HUDEP-2 (cell line): ENCODE results near the gene MPND.

Source experiments
- DNase-seq, 76 experiments: peaks; one replicate each; lab custom pipeline; 2025; ENCODE audit not compliant: unreplicated experiment in 76 of 76; lab: John Stamatoyannopoulos, UW

Gene MPND

DNA sequence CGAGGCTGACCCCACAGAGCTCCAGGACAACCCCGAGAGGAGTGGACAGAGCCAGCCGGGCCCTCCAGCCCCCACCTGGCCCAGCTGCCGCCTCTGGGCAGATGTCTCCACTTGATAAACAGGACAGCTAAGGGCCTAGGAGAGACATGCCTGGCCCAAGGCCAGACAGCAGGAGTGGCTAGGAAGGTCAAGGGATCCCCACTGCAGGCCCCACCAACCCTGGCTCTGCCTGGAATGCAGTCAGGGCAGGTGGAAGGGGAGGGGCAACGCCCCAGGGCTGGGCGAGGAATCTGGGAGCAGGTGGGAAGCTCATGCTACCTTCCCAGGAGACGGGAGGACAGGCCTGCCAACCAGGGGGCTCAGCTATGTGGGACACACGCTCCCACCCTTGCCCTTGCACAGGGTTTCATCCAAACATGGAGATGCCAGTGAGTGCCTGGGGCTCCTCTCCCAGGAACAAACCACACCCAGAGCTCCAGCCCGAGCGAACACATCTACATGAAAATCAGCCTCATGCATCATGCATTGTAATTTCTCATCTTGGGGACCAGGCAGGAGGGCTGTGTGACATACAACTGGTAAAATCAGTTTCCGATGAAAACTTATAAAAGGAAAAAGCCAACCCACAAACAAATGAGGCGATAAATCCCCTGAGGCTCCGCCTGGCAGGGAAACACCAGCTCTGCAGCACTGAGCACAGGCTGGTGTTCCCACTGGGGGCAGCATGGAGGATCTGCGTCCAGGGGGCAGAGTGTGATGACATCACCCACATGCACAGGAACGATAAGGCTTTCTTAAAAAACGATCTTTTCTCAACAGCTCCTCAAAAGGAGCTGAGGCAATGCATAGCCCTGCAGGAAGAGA is 32.0 kb downstream of the MPND start:
- peak in 75 of 76 experiments; percentile 67 to 99 (median 92) for DNase-seq

DNA sequence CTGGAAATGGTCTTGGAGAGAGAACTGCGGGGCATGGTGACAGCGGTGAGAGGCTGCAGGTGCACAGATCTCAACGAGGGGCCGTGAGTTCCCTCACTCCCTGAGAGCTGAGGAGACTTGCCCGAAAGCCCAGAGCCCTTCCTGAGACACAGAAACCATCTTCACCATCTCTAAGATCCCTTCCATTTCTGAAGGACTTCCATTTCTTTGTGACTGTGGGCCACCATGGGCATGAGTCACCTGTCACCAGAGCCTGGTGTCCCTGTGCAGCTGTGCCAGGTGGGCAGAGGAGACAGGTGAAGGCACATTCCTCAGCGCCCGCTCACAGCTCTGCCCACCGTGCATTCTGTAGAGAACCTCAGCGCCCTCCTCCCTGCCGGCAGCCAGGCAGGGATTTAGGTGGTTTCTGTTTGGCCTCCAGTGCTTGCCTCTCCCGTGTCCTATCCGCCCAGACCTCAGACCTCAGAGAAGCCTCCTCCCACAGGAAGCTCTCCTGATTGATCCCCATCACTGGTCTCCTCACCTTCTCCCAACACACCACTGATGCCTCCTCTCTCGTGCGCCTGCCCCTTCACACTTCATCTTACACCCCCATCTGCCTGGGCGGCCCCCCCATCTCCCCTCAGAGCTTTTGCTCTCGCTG is 32.8 kb downstream of the MPND start:
- DNase-seq = peak in 20 of 76 experiments; percentile 31 to 71 (median 56)

DNA sequence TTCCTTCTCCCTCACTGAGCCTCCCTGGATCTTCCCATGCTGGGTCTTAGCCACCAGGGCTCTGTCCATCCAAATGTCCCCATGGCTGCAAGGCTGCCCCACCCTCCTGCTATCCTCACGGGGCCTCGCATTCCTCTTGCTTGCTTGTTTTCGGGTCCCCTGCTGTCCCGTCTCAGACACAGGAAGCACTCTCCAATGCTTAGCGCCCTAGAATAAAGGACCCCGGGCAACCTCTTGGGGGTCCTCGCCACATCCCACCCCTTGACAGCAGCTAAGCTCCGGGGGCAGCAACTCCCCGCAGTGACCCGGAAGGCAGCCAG is 33.3 kb downstream of the MPND start:
- DNase-seq = no peak

DNA sequence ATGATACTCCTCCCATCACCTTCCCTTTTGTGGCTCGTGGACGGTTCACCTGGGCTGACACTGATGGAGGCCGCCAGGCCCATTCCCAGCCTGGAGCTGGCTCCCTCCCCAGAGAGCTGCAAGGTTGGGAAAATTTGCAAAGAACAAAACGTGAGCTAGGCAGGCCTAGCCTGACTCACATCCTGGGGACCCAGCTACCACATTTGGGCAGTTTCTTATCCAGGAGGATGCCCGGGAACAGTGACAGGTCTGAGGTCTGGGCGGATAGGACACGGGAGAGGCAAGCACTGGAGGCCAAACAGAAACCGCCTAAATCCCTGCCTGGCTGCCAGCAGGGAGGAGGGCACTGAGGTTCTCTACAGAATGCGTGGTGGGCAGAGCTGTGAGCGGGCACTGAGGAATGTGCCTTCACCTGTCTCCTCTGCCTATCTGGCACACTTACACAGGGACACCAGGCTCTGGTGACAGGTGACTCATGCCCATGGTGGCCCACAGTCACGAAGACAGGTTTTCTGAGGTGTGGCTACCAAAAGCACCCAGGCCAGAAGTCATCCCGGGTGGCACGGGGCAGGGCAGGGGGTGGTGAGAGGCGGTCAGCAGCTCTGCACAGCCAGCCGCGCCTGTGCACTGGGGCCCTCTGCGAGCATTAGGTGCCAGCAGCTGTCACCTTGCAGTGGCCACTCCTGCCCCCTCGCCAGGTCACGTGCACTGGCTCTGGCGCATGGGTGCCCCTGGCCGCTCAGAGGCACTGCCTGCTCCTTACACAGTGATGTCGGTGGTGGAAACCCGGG is 33.8 kb downstream of the MPND start:
- no peak for DNase-seq

DNA sequence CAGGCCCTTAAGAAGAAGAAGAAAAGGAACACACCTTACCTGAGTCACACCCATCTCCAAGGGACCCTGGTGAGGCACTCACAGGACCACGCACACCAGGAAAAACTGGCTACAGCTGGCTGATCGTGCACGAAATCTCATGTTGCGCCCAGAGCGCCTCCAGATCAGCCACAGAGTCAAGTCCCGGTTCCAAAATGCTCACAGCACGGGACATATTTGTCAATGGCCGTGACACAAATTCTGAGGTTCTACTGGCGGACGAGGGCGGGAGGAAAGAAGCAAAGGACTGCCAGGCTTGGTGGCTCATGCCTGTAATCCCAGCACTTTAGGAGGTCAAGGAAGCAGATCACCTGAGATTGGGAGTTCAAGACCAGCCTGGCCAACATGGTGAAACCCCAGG is 35.5 kb downstream of the MPND start:
- DNase-seq = no peak

DNA sequence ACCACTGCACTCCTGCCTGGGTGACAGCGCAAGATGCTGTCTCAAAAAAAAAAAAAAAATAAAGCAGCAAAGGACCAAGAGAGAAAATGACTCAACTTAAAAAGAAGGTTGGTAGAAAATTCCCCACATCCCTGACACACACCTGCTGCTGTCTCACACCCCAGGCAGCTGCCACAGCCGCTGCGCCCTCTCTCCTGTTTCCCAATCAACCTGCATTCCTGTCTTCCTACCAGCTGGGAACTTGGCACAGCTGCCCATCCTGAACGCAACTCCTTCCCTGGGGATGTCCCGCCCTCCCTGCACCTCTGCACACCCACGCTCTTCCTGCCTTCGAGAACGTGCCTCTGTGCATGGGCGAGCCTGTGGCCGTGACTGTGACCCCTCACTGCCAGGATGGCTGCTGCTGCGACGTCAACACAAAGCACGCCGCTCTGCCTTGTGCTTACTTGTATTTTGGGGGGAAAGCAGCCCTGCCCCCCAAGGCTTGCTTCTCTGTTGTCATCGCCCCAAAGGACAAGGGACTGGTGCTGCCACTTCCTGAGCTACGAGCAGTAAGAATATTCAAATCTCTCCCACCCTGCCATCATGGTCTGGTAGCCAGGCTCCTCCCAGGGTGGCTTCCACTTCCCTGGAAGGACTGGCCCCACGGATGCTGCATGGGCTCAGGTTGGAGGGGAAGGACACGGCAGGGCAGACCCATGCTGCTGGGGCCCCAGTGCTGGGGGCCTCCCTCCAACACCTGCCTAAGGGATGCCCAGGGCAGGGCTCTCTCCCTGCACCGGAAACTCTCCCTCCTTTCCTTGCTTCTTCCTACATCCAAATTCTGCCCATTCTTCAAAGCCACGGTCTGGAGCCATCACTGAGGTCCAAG is 36.3 kb downstream of the MPND start:
- no peak for DNase-seq

DNA sequence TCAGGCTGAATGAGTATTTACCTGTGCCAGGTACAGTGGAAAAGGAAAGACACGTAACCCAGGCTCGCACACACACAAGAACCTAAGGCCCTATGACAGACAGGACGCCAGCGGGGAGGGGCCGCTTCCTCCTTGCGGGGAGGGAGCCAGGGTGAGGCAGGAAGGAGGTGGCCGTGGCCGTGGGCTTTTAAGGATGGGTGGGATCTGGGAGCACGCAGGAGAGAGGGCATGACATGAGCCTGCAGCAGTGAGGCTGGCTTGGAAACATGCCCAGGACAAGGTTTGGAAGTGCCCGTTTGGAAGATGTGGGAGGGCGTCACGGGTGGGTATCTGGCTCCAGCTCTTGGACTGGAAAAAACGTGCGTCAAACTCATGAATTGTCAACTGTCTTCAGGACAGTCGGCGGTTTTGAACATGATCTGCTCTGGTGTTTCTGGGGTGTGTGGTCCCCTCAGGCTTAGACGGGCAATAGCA is 36.9 kb downstream of the MPND start:
- DNase-seq = peak in 14 of 76 experiments; percentile 20 to 56 (median 34)

DNA sequence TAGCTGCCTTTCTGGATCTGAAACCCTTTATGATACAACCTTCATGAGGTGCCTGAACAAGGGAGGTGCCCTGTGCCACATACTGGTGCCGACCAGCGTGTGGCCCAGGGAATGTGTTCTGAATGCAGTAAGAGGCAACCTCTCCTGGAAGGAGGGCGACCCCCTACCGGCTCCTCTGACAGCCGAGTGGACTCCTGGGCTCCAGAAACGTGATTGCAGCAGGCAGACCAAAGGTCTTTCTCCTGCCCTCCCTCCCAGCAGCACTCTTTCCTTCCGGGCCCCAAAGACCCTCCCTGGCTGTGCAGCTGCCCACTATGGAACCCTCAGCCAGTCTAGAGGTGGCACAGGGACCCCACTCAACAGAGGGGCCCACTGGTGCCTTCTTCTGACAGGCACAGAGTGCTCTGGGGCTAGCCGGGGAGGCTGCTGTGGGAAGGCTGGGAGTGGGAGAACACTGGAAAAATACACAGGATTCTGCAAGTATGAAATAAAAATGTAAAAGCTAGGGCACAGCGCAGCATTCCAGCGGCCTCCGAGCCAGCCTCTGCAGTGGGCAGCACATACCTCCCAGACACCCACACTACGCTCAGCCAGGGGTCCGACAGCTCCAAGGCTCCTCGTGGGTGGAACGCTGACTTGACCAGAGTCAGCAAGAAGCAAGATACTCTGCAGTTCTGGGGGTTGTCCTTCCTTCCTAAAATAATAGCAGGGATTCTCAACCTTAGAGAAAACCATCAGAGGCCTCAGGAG is 42.1 kb downstream of the MPND start:
- no peak for DNase-seq

DNA sequence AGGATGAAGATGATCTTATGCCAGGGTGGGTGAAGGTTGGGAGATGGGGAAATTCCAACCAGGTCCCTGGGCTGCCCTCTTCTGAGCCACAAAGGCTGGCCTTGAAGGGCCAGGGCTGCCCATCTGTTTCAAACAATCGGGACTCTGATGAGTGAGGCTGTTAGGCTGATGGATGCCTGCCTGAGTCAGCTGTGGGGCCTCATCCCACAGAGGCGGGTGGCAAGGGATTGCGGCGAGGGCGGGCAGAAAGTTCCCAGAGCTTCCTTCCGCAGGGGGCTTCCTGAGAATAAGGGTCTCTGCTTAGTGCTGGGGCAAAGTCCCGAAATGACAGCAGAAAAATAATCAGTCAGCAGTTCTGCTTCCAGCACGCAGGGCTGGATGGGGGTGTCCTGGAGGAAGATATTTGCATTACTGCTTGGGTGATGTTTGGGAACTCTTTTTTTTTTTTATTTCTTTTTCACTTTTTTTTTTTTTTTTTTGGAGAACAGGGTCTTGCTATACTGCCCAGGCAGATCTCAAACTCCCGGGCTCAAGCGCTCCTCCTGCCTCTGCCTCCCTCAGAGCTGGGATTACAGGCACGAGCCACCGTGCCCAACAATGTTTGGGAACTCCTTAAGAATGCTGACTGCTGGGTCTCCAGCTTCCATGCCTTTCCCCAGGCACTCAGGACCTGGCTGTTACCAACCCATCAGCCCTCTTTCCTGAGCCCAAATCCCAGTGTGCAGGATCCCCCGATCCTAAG is 42.9 kb downstream of the MPND start:
- no peak for DNase-seq

DNA sequence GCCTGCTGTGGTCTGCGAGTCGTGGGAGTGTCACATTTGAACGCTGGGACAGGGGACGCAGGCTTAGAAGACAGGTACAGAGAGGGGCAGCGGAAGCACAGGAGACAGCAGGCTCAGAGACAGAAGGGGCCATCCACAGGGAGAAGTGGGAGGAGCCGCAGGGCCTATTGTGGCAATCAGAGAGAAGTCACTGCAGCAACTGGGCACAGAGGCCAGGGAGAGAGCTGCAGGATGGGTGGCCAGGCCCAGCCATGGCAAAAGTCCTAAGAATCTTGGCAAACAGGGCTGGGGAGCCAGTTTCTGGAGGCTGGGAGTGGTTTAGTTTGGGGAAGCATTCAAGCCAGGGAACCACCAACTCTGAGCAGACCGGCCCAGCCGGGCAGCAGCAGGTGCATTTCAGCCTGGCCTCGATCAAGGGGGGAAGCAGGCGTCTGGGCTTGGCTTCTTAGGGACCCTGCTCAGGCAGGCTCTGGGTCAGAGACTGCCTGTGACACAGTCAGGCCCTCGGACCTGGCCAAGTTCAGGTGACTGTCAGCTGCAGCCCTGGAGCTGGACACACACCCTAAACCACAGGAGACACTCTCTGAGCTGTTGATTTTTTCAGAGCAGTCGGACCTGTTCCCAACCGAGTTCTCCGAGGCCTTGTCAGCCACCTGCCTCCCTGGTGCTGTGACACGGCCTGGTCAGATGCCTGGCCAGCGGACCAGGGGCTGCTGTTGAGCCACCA is 45.1 kb downstream of the MPND start:
- DNase-seq = no peak

DNA sequence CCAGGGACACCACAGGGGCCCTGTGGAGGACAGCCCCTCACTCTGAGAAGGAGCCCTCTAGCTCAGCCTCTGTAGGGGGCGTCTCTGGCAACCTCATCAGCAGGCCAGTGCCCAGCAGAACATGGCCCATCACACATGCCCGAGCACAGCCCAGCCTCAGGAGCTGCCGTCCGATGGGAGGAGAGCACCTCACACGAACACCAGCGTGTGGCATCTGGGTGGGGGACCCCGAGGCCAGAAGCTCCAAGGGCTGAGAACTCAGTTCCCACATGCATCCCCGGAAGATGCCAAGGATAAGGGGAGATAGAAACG is 45.7 kb downstream of the MPND start:
- no peak for DNase-seq

DNA sequence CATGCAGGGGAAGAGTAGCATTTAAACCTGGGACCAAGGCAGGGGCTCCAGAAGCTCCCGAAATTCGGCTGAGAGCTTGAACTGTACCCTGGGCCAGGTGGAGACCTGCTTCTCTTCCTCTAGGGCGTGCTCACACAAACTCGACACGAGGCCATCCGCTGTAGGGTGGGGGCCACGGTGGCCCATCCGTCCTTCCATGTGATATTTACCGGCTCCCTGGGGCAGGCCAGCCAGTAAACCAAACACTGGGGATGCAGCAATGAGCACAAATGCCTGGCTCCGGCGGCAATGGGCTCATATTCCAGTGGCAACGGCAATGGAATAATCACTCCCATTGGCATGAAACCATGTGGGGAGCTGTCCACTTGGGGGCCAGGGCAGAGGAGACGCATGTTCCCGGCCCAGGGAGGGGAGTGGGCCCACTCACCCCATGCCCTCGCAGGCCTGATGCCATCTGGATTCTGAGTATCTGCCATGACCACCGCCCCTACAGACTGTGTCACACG is 46.2 kb downstream of the MPND start:
- no peak for DNase-seq

DNA sequence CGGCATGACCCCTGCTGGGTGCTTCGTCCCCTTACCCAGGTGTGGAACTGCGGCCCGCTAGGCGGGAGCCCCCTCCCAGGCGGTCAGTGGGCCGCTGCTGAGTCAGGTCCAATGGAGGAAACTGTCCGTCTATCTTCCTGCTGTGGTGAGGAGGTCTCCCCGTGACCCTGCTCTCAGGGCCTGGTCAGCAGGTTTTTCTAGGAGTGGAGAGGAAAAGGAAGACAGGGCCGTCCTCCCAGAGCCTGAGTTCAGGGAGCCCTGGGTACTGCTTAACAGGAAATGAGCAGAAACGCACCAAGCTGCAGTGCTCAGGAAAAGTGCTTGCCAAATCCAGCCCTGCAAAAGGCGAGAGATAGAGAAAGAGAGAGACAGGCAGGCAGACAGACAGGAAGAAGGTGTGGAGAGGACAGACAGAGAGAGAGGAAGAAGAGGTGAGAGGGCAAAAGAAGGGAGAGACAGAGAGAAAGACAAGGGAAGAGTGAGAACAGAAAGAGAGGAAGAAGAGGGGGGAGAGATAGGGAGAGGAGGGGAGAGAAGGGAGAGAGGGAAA is 46.7 kb downstream of the MPND start:
- DNase-seq = no peak

DNA sequence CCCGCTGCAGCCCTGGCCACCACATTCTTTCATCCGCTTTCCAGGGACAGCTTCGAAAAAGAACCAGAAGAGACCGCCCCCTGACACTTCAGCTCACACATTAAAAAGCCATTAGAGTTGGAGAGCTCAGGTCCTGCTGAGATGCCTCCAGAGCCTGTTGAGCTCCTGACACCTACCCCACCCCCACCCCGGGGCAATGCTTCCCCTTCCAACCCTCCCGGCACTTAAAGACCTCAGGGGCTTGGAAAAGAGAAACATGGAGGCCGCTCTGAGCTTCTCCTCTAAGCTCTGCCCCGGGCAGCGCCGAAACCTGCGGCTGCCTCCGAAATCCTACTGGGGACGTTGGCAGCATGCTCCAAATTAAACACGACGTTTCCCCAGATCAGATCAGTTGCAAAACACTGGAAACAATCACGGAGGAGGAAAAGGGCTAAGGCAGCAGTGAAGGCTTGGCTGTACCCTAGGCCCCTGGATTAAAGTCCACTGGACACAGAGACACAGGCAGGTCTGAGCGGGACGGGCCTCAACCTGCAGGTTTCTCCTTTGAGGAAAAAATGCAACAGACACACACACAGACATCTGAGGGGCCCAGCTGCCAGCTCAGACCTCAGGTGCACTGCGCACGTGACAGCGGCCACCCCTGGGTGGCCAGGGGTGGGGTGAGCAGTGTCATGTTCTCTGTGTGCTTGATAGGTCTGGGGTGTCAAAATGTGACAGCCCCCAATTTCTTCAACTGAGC is 47.4 kb downstream of the MPND start:
- DNase-seq = no peak

DNA sequence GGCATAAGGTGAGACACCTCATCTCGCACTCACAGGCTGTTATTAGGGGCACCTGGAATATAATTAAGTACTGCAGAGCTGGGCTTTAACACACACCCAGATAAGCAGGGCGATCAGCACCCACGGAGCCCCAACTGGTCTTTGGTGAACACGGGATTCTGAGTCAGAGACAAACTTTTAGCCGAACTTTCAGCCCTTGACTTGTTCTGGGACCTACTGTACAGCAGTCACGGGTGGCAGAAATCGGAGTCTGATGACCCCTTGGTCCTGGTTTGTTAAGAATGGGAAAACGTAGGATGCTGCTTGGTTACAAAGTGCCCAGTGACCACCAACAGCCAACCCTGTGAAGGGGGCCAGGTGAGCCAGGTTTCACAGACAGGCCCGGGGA is 47.9 kb downstream of the MPND start:
- no peak for DNase-seq

DNA sequence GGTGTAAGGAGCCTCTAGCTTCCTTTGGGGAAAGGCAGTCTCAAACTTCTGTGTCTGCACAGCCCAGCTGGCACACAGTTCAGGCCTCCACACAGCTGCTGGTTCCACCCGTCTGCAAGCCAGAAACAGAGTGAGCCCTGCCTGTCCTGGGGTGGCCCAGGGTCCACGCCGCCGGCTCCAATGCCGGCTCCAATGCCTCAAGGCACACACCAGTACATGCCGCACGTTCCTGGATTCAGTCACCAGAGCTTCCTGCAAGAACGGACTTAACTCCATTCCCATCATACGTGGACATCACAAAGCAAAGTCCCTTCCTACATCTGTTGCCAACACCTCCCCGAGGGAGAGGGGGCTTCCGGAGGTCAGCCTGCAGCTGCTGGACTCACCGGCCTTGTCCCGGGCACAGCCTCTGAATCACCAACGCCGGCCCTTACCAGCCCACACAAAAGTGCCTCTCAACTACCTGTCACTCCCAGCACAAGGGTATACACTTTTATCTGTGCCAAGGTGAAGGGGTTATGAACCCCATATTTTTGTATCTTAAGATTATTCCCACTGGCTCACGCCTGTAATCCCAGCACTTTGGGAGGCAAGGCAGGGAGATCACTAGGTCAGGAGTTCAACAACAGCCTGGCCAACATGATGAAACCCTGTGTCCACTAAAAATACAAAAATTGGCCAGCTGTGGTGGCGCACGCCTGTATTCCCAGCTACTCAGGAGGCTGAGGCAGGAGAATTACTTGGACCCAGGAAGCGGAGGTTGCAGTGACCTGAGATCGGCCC is 48.5 kb downstream of the MPND start:
- no peak for DNase-seq
